ENCODE data around the gene C3orf85. TPM values are rescaled to one million over a fixed set of nuclear protein-coding genes. Genes with fewer than 3 reads are reported as not detected.

Gene C3orf85
- total and polyA plus RNA-seq, 4 donors: not detected

GRCh38 chr3:109095166-109095565, 41.4 kb upstream of the C3orf85 start:
- no peak overlapping the region for H3K27ac ChIP-seq (ENCODE audit: low read depth in 1 of 2, low read length in 1 of 2)
- no peak overlapping the region for H3K9ac ChIP-seq (ENCODE audit: insufficient read depth in 1 of 2, low read length in 2 of 2)
- H3K4me3 ChIP-seq: no peak overlapping the region
- no peaks in the 10 kb centered on the region for H3K4me1 ChIP-seq (ENCODE audit: control insufficient read depth in 5 of 5, insufficient read depth in 5 of 5, low read length in 5 of 5)
- no peaks in the 10 kb centered on the region for H3K9me3 ChIP-seq (ENCODE audit: control insufficient read depth in 4 of 4, insufficient read depth in 3 of 4, low read length in 3 of 4)
- WGBS, 2 donors: 81 to 93% methylated on average over 1 of the region's 1 CpG
- no peak for DNase-seq
- no peaks in the 10 kb centered on the region for H3K36me3 ChIP-seq (ENCODE audit: control insufficient read depth in 4 of 4, insufficient read depth in 4 of 4, low read length in 4 of 4)
- no peaks in the 10 kb centered on the region for H3K27me3 ChIP-seq (ENCODE audit: control insufficient read depth in 3 of 3, insufficient read depth in 3 of 3, low read length in 2 of 3)
- no peak for TF ChIP-seq CTCF (IDR thresholded peaks at IDR 0.05; ENCODE audit: control extremely low read depth, extremely low read depth)
- ATAC-seq (ENCODE audit: insufficient read depth, low FRiP score): no peak

- Histone ChIP-seq H3K4me1 (ENCODE audit: control insufficient read depth in 5 of 5, insufficient read depth in 5 of 5, low read length in 5 of 5) (no peaks in the 10 kb centered on the region), H3K9ac (ENCODE audit: insufficient read depth in 1 of 2, low read length in 2 of 2) (no peak overlapping the region), H3K27me3 (ENCODE audit: control insufficient read depth in 3 of 3, insufficient read depth in 3 of 3, low read length in 2 of 3) (no peaks in the 10 kb centered on the region), H3K9me3 (ENCODE audit: control insufficient read depth in 4 of 4, insufficient read depth in 3 of 4, low read length in 3 of 4) (no peaks in the 10 kb centered on the region), H3K36me3 (ENCODE audit: control insufficient read depth in 4 of 4, insufficient read depth in 4 of 4, low read length in 4 of 4) (no peaks in the 10 kb centered on the region), H3K27ac (ENCODE audit: low read depth in 1 of 2, low read length in 1 of 2) (no peak overlapping the region), H3K4me3 (no peak overlapping the region)
- ATAC-seq (ENCODE audit: insufficient read depth, low FRiP score) (no peak), DNase-seq (peak in 1 of 3 donors; percentile 12)
- WGBS, 2 donors: 58 to 65% methylated on average over 5 of the region's 5 CpGs
- no peak for TF ChIP-seq CTCF (IDR thresholded peaks at IDR 0.05; ENCODE audit: control extremely low read depth, extremely low read depth)
Observed at GRCh38 chr3:109098079-109098644, 38.4 kb upstream of the C3orf85 start.

GRCh38 chr3:109109574-109109973, 26.9 kb upstream of the C3orf85 start:
- no peak overlapping the region for H3K9ac ChIP-seq (ENCODE audit: insufficient read depth in 1 of 2, low read length in 2 of 2)
- TF ChIP-seq CTCF (IDR thresholded peaks at IDR 0.05; ENCODE audit: control extremely low read depth, extremely low read depth): no peak
- peaks cover 0 to 3% (median 0%) of the 10 kb centered on the region in 3 donors for H3K27me3 ChIP-seq (ENCODE audit: control insufficient read depth in 3 of 3, insufficient read depth in 3 of 3, low read length in 2 of 3)
- DNase-seq (no peak), ATAC-seq (ENCODE audit: insufficient read depth, low FRiP score) (no peak)
- H3K4me3 ChIP-seq: no peak overlapping the region
- H3K9me3 ChIP-seq (ENCODE audit: control insufficient read depth in 4 of 4, insufficient read depth in 3 of 4, low read length in 3 of 4): no peaks in the 10 kb centered on the region
- WGBS, 2 donors: 86 to 89% methylated on average over 4 of the region's 4 CpGs
- H3K36me3 ChIP-seq (ENCODE audit: control insufficient read depth in 4 of 4, insufficient read depth in 4 of 4, low read length in 4 of 4): no peaks in the 10 kb centered on the region
- no peak overlapping the region for H3K27ac ChIP-seq (ENCODE audit: low read depth in 1 of 2, low read length in 1 of 2)
- no peaks in the 10 kb centered on the region for H3K4me1 ChIP-seq (ENCODE audit: control insufficient read depth in 5 of 5, insufficient read depth in 5 of 5, low read length in 5 of 5)
